ENCODE results near the gene ROBO2.

DNA sequence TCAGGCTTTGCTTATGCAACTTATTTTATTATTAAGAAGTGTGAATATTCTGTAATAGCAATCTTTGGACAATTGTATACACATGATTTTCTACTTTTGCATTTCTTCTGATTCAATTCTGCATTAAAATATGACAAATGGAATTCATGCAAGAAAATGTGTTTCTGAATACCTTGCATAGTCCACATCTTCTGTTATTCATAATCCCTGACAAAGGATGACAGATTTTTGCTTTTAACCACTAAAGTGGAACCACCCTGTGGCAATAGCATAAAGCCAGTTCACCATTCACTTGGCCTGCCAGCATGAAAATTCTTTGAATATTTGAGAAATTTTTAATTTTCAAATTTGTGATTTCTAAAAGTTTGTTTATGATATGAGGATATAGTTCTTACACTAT, 397.0 kb downstream of the ROBO2 start:
- TF ChIP-seq, protein P1, sequence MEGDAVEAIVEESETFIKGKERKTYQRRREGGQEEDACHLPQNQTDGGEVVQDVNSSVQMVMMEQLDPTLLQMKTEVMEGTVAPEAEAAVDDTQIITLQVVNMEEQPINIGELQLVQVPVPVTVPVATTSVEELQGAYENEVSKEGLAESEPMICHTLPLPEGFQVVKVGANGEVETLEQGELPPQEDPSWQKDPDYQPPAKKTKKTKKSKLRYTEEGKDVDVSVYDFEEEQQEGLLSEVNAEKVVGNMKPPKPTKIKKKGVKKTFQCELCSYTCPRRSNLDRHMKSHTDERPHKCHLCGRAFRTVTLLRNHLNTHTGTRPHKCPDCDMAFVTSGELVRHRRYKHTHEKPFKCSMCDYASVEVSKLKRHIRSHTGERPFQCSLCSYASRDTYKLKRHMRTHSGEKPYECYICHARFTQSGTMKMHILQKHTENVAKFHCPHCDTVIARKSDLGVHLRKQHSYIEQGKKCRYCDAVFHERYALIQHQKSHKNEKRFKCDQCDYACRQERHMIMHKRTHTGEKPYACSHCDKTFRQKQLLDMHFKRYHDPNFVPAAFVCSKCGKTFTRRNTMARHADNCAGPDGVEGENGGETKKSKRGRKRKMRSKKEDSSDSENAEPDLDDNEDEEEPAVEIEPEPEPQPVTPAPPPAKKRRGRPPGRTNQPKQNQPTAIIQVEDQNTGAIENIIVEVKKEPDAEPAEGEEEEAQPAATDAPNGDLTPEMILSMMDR (IDR thresholded peaks at IDR 0.05 in 8 of 11, conservative IDR thresholded peaks at IDR 0.05 in 3 of 11): no peak
- TF ChIP-seq POLR2AphosphoS5 (IDR thresholded peaks at IDR 0.05): no peak
